ENCODE measurements around the gene RAB7B.

The RAB7B gene

GRCh38 chr1:205961991-205962820 lies 41.0 kb downstream of the RAB7B start:
- H3K27ac ChIP-seq = no peak overlapping the region
- TF ChIP-seq, protein P1, sequence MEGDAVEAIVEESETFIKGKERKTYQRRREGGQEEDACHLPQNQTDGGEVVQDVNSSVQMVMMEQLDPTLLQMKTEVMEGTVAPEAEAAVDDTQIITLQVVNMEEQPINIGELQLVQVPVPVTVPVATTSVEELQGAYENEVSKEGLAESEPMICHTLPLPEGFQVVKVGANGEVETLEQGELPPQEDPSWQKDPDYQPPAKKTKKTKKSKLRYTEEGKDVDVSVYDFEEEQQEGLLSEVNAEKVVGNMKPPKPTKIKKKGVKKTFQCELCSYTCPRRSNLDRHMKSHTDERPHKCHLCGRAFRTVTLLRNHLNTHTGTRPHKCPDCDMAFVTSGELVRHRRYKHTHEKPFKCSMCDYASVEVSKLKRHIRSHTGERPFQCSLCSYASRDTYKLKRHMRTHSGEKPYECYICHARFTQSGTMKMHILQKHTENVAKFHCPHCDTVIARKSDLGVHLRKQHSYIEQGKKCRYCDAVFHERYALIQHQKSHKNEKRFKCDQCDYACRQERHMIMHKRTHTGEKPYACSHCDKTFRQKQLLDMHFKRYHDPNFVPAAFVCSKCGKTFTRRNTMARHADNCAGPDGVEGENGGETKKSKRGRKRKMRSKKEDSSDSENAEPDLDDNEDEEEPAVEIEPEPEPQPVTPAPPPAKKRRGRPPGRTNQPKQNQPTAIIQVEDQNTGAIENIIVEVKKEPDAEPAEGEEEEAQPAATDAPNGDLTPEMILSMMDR (conservative IDR thresholded peaks at IDR 0.05) = no peak

GRCh38 chr1:205961405-205961804 lies 41.8 kb downstream of the RAB7B start:
- TF ChIP-seq, protein P1 (conservative IDR thresholded peaks at IDR 0.05) = no peak

GRCh38 chr1:205959789-205960188 lies 43.4 kb downstream of the RAB7B start:
- no peak overlapping the region for H3K27ac ChIP-seq
- TF ChIP-seq, protein P1 (conservative IDR thresholded peaks at IDR 0.05) = no peak

More at GRCh38 chr1:205961405-205961804, 41.8 kb downstream of the RAB7B start:
- no peak overlapping the region for H3K27ac ChIP-seq

GRCh38 chr1:205955499-205955898 lies 47.7 kb downstream of the RAB7B start:
- H3K27ac ChIP-seq = no peak overlapping the region
- TF ChIP-seq, protein P1 (conservative IDR thresholded peaks at IDR 0.05) = no peak

- TF ChIP-seq, protein P1 (conservative IDR thresholded peaks at IDR 0.05) = no peak
- no peak overlapping the region for H3K27ac ChIP-seq
Measured at GRCh38 chr1:205954819-205955404, 48.3 kb downstream of the RAB7B start.

- TF ChIP-seq, protein P1 (conservative IDR thresholded peaks at IDR 0.05) = no peak
- no peak overlapping the region for H3K27ac ChIP-seq
Measured at GRCh38 chr1:205951746-205952145, 51.4 kb downstream of the RAB7B start.

DNA sequence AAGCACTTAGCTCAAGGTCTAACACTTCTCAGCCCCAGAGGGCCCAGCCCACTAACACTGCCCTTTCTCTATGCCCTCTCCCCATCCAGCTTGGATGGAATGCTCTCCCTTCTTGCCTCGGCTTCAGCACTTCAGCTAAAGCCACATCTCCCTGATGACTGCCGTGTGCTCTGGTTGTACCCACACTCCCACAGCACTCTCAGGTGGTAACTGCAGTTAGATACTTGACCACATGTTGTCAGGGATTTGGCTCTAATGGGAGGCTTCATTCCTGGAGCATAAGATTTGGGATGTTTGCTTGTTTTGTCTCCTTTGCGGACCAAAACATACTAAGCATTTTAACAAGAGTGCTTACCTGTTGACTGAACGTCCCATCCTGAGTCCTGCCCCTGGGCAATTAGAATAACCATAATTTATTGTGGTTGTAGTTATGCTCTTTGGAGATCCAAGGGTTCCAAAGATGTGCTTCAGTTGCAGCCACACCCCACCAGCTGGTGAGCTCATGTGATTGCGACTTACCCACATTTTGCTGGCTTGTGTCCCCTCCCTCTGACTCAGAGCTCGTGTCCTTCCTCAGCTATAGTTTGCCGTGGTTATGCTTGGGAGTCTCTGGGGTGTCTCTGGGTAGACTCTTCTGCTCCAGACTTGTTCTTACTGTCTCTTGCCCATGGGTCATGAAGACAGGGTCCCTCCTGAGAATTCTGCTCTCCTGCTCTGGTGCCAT lies 52.2 kb downstream of the RAB7B start:
- H3K27ac ChIP-seq = no peak overlapping the region
- TF ChIP-seq, protein P1 (conservative IDR thresholded peaks at IDR 0.05) = no peak
